ENCODE measurements around the gene LRIG2. TPM values are rescaled to one million over a fixed set of nuclear protein-coding genes. Genes with fewer than 3 reads are reported as not detected.

The LRIG2 gene
- total and polyA plus RNA-seq, 12 donors, result 3.0 to 11.3 (median 8.3) TPM

DNA sequence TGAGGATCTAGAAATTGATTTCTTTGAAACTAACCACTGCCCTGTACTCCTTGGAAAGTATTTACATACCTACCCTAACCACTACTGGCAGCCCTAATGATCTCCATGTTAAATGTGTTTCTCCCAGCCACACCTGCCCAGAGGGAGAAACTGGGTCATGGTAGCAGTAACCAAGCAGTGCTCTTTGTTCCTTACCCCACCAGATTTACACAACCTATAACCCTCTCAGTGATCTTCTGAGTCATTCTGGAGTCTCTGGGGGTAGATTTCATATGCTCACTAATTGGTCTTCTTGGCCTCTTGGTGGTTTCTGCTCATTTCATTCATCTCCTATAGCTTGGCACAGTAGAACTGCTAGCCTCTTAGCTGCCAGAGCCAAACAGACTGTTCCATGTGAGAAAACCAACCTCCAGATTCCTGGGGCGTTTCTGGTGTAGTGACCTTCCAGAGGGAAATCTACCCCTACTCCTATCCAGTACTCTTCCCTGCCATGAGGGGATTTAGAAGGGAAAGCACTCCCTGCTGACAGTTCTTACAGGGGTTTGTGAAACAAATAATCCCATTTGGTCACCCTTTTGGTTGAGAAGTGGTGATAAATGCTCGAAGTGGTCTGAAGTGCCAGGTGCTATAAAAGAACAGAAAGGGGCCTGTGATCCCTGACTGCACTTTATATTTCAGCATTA is 36.2 kb upstream of the LRIG2 start:
- H3K4me3 ChIP-seq, result no peak overlapping the region
- no peak overlapping the region for H3K27ac ChIP-seq
- intact Hi-C loops (cut with DNase I), result no loop called here
- no peaks in the 10 kb centered on the region for H3K27me3 ChIP-seq
- no peaks in the 10 kb centered on the region for H3K9me3 ChIP-seq
- TF ChIP-seq, protein P1, sequence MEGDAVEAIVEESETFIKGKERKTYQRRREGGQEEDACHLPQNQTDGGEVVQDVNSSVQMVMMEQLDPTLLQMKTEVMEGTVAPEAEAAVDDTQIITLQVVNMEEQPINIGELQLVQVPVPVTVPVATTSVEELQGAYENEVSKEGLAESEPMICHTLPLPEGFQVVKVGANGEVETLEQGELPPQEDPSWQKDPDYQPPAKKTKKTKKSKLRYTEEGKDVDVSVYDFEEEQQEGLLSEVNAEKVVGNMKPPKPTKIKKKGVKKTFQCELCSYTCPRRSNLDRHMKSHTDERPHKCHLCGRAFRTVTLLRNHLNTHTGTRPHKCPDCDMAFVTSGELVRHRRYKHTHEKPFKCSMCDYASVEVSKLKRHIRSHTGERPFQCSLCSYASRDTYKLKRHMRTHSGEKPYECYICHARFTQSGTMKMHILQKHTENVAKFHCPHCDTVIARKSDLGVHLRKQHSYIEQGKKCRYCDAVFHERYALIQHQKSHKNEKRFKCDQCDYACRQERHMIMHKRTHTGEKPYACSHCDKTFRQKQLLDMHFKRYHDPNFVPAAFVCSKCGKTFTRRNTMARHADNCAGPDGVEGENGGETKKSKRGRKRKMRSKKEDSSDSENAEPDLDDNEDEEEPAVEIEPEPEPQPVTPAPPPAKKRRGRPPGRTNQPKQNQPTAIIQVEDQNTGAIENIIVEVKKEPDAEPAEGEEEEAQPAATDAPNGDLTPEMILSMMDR (IDR thresholded peaks at IDR 0.05), result no peak
- ATAC-seq, result no peak
- DNase-seq, result no peak
- 74 to 81% methylated on average over 2 of the region's 2 CpGs for WGBS, 2 donors
- peaks cover 0 to 12% (median 0%) of the 10 kb centered on the region in 9 donors for H3K4me1 ChIP-seq
- no peaks in the 10 kb centered on the region for H3K36me3 ChIP-seq

DNA sequence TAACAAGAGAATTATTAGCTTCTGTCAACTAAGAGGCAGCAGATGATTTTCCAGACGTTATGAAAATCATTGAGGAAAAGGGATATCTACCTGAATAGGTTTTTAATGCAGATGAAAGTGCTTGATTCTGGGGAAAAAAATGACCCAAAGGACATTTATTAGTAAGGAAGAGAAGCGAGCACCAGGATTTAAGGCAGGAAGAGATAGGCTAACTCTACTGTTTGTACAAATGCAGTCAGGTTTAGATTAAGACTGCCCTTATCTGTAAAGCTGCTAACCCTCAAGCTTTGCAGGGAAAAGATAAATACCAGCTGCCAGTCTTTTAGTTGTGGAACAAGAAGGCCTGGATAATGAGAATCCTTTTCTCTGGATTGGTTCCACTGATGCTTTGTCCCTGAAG is 33.0 kb upstream of the LRIG2 start:
- Histone ChIP-seq H3K4me3 (no peak overlapping the region), H3K27ac (no peak overlapping the region), H3K27me3 (no peaks in the 10 kb centered on the region), H3K4me1 (peaks cover 0 to 26% (median 13%) of the 10 kb centered on the region in 9 donors), H3K36me3 (no peaks in the 10 kb centered on the region), H3K9me3 (no peaks in the 10 kb centered on the region)
- ATAC-seq, result no peak
- TF ChIP-seq, protein P1 (IDR thresholded peaks at IDR 0.05), result no peak
- intact Hi-C loops (cut with DNase I), result loop anchor here in 8 of 10 donors (5.0 to 10.0 kb wide), 9 partner anchors 83 to 325 kb away; partner anchors contain the start of genes PPM1J (in 5 of the 8) and SLC16A1 (in 5 of the 8)
- DNase-seq, result no peak
- WGBS, 2 donors, result 36 to 42% methylated on average over 2 of the region's 2 CpGs

DNA sequence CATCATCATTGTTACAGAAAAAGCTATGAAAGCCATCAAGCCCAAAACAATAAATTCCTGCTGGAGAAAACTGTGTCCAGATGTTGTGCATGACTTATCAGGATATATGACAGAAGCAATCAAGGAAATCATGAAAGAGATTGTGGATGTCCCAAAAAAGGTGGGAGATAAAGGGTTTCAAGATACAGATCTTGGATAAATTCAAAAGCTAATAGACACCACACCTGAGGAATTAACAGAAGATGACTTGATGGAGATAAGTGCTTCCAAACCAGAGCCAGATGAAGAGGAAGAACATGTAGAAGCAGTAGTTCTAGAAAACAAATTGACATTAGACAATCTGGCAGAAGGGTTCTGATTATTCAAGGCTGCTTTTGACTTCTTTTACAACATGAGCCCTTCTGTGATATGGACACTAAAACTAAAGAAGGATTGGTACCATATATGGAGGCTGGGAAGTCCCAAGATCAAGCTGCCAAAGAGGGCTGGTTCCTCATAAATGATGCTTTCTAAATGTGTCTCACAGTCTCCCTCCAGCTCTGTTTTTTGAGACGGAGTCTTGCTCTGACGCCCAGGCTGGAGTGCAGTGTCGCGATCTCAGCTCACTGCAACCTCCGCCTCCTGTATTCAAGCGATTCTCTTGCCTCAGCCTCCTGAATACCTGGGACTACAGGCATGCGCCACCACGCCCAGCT is 32.1 kb upstream of the LRIG2 start:
- DNase-seq (no peak), ATAC-seq (no peak)
- Histone ChIP-seq H3K27me3 (no peaks in the 10 kb centered on the region), H3K9me3 (no peaks in the 10 kb centered on the region), H3K36me3 (no peaks in the 10 kb centered on the region), H3K27ac (no peak overlapping the region), H3K4me1 (peaks cover 0 to 26% (median 13%) of the 10 kb centered on the region in 9 donors), H3K4me3 (no peak overlapping the region)
- intact Hi-C loops (cut with DNase I), result loop anchor here in 8 of 10 donors (5.0 to 10.0 kb wide), 9 partner anchors 84 to 326 kb away; partner anchors contain the start of genes PPM1J (in 5 of the 8) and SLC16A1 (in 5 of the 8)
- 85 to 95% methylated on average over 8 of the region's 8 CpGs for WGBS, 2 donors
- TF ChIP-seq, protein P1 (IDR thresholded peaks at IDR 0.05), result no peak

DNA sequence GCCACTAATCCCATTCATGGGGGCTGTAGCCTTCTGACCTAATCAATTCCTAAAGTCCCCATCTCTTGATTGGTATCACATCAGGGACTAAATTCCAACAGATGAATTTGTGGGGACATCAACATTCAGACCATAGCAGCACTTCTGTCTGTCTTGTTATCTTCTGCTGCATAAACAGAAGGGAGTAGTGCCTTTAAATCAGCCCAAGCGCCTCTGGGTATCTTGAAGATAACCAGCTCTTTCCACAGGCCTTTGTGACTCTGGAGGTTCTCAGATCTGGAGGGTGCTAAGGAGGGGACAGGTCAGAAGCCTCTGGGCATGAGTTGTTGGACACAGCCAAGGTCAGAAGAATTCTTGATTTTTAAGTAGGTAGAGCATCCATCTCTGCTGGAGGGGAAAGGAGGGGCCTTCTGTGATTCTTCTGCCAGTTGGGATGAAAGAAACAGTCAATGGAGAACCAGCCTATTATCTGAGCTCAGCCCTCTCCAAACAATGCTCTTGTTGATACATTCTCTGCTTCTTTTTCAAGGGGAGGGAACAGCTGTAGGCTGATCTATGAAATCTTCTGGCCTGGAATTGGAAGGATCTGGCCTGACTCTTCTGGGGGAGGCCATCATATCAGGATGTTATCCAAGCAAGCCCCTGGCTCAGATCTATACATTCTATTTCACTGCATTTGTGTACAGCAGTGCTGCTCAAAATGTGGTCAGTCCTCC is 31.3 kb upstream of the LRIG2 start:
- Histone ChIP-seq H3K4me1 (peaks cover 0 to 31% (median 13%) of the 10 kb centered on the region in 9 donors), H3K36me3 (no peaks in the 10 kb centered on the region), H3K27me3 (no peaks in the 10 kb centered on the region), H3K9me3 (no peaks in the 10 kb centered on the region), H3K27ac (no peak overlapping the region), H3K4me3 (no peak overlapping the region)
- intact Hi-C loops (cut with DNase I), result loop anchor here (1.0 to 10.0 kb wide), 15 partner anchors 84 to 327 kb away; partner anchors contain the start of genes PPM1J (in 5 of the 10) and SLC16A1 (in 5 of the 10)
- DNase-seq, result no peak
- TF ChIP-seq, protein P1 (IDR thresholded peaks at IDR 0.05), result no peak
- ATAC-seq, result peak in 2 of 8 donors; percentile 4 to 33
- WGBS, 2 donors, result 38 to 40% methylated on average over 1 of the region's 1 CpG
